ENCODE measurements around the gene USP12.

DNA sequence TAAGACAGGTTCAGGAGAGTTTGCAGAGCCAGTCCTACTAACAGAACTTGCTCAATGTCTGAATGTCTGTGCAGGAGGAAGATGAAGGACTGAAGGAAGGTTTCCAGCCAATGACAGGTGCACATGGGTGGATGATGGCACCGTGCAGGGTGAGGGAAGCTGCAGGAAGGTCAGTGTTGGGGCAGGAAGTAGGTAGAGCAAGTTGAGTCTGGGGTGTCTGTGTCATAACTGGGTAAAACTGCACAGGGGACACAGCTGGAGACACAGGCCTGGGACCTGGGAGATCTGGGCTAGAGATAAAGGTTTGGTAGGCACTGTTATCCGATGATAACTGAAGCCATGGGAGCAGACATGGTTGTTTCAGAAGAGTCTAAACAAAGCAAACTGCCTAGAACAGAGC is 116.9 kb downstream of the USP12 start:
- TF ChIP-seq, protein P1, sequence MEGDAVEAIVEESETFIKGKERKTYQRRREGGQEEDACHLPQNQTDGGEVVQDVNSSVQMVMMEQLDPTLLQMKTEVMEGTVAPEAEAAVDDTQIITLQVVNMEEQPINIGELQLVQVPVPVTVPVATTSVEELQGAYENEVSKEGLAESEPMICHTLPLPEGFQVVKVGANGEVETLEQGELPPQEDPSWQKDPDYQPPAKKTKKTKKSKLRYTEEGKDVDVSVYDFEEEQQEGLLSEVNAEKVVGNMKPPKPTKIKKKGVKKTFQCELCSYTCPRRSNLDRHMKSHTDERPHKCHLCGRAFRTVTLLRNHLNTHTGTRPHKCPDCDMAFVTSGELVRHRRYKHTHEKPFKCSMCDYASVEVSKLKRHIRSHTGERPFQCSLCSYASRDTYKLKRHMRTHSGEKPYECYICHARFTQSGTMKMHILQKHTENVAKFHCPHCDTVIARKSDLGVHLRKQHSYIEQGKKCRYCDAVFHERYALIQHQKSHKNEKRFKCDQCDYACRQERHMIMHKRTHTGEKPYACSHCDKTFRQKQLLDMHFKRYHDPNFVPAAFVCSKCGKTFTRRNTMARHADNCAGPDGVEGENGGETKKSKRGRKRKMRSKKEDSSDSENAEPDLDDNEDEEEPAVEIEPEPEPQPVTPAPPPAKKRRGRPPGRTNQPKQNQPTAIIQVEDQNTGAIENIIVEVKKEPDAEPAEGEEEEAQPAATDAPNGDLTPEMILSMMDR (conservative IDR thresholded peaks at IDR 0.05; ENCODE audit: low read depth in 2 of 2) = no peak
- TF ChIP-seq, protein P2, sequence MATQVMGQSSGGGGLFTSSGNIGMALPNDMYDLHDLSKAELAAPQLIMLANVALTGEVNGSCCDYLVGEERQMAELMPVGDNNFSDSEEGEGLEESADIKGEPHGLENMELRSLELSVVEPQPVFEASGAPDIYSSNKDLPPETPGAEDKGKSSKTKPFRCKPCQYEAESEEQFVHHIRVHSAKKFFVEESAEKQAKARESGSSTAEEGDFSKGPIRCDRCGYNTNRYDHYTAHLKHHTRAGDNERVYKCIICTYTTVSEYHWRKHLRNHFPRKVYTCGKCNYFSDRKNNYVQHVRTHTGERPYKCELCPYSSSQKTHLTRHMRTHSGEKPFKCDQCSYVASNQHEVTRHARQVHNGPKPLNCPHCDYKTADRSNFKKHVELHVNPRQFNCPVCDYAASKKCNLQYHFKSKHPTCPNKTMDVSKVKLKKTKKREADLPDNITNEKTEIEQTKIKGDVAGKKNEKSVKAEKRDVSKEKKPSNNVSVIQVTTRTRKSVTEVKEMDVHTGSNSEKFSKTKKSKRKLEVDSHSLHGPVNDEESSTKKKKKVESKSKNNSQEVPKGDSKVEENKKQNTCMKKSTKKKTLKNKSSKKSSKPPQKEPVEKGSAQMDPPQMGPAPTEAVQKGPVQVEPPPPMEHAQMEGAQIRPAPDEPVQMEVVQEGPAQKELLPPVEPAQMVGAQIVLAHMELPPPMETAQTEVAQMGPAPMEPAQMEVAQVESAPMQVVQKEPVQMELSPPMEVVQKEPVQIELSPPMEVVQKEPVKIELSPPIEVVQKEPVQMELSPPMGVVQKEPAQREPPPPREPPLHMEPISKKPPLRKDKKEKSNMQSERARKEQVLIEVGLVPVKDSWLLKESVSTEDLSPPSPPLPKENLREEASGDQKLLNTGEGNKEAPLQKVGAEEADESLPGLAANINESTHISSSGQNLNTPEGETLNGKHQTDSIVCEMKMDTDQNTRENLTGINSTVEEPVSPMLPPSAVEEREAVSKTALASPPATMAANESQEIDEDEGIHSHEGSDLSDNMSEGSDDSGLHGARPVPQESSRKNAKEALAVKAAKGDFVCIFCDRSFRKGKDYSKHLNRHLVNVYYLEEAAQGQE (IDR thresholded peaks at IDR 0.05; ENCODE audit: unreplicated experiment) = no peak
- TF ChIP-seq POLR2AphosphoS5 (IDR thresholded peaks at IDR 0.05; ENCODE audit: low read depth) = no peak

Measured in GM23338 (cell line).